ENCODE results near the gene ADGRE3.
A peak's percentile ranks its signal among the peaks of the same experiment; 100 is the strongest.

ADGRE3 gene, protein sequence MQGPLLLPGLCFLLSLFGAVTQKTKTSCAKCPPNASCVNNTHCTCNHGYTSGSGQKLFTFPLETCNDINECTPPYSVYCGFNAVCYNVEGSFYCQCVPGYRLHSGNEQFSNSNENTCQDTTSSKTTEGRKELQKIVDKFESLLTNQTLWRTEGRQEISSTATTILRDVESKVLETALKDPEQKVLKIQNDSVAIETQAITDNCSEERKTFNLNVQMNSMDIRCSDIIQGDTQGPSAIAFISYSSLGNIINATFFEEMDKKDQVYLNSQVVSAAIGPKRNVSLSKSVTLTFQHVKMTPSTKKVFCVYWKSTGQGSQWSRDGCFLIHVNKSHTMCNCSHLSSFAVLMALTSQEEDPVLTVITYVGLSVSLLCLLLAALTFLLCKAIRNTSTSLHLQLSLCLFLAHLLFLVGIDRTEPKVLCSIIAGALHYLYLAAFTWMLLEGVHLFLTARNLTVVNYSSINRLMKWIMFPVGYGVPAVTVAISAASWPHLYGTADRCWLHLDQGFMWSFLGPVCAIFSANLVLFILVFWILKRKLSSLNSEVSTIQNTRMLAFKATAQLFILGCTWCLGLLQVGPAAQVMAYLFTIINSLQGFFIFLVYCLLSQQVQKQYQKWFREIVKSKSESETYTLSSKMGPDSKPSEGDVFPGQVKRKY

DNA sequence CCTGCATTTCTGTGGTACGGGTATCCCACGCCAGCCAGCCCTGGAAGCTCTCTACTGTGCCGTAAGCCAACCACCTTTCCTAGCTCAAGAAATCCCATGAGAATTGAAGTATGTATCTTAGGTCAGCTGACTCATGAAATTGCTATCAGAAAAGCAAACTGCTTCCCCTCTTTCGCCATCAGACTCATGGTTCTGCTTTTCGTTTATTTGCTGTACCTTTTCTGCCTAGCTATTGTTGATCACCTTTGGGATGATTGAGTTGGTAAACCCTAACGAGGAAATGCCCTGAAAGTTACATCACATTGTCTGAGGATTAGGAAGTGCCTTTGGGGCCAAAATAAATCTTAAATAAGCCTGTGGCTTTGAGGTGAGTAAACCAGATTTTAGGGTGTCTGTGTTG, at the start of gene ADGRE3:
Gene ADGRE3, minus strand, starts transcription at position 81 of the 400 bp plus-strand sequence. Its CDS starts 74 bp downstream, at position 7.
- FAIRE-seq (no peak), DNase-seq (ENCODE audit: insufficient read length, low spot score) (no peak)

DNA sequence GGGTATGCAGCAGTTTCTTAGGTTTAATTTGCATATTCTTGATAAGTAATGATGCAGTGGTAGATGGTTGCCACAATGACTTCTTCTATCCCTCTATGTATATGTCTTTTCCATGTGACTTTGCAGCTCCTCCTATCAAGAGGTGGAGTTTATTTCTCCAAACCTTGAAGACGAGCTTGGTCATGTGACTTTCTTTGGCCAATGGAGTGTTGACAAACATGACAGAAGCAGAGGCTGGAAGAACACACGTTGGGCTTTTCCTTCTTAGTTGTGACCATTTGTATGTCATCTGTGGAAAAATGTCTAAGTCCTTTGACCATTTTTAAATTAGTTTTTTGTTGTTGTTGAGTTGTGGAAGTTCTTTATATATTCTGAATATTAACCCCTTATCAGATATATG, 47.5 kb upstream of the ADGRE3 start:
- no peak for FAIRE-seq
- DNase-seq (ENCODE audit: insufficient read length, low spot score), result no peak

DNA sequence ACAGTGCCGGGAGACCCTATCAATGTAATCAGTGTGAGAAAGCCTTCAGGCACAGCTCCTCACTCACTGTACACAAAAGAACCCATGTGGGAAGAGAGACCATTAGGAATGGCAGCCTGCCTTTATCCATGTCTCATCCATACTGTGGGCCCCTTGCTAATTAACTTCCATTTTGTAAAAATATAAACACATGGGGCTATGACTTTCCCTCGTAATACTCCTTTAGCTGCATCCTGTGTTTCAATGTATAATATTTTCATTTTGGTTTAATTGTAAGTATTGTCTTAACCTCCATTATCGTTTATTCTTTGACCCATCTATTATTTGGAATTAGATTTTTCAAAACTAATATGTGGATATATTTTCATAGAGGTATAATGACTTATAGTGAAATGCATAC, 44.5 kb upstream of the ADGRE3 start:
- DNase-seq (ENCODE audit: insufficient read length, low spot score) (no peak), FAIRE-seq (no peak)

DNA sequence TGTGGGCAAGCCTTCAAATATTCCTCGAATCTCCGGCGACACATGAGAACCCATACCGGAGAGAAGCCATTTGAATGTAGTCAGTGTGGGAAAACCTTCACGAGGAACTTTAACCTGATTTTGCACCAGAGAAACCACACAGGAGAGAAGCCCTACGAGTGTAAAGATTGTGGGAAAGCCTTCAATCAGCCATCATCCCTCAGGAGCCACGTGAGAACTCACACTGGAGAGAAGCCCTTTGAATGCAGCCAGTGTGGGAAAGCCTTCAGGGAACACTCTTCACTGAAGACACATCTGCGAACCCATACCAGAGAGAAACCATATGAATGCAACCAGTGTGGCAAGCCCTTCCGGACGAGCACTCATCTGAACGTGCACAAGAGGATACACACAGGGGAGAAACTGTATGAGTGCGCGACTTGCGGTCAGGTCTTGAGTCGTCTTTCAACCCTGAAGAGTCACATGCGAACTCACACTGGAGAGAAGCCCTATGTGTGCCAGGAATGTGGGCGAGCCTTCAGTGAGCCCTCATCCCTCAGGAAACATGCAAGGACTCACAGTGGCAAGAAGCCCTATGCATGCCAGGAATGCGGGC, 44.0 kb upstream of the ADGRE3 start:
- DNase-seq (ENCODE audit: insufficient read length, low spot score), result no peak
- FAIRE-seq, result no peak

DNA sequence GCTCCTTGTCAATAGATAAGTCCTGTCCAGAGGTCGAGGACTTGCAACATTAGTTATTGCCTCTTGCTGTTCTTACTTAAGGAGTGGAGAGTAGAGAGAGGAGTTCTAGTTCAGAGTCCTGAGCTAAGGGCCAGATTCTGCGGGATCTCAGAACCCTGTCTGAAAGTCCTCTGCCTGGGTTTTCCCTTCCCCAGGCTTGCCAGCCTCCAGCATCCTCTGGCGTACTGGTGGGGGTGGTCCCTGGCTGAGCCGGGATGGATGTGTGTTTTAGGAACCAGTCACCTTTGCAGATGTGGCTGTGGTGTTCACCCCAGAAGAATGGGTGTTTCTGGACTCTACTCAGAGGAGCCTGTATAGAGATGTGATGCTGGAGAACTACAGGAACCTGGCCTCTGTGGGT, 41.2 kb upstream of the ADGRE3 start:
- no peak for DNase-seq (ENCODE audit: insufficient read length, low spot score)
- FAIRE-seq, result no peak

DNA sequence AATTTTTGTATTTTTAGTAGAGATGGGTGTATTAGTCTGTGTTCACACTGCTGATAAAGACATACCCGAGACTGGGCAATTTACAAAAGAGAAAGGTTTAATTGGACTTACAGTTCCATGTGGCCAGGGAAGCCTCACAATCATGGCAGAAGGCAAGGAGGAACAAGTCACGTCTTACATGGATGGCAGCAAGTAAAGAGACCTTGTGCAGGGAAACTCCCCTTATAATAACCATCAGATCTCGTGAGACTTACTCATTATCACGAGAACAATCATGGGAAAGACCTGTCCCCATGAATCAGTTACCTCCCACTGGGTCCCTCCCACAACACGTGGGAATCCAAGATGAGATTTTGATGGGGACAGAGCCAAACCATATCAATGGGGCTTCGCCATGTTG, 29.8 kb upstream of the ADGRE3 start:
- FAIRE-seq, result no peak

DNA sequence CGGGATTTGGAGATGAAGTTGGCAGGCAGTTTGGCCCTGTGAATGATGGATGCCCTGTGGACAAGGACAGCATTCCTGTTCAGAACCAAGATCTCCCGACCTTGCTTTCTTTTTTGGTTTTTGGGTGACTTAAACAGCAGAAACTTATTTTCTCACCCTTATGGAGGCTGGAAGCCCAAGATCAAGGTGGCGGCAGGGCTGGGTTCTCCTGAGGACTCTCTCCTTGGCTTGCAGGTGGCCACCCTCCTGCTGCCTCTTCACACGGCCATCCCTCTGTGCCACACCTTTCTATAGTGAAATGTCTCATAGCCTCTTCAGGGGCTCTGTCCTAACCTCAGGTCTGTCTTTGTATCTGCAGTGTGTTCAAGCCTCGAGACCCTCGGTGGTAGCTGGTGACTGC, 29.2 kb upstream of the ADGRE3 start:
- DNase-seq (ENCODE audit: insufficient read length, low spot score) (no peak), FAIRE-seq (no peak)

More for the DNA sequence above, 29.8 kb upstream of the ADGRE3 start:
- DNase-seq (ENCODE audit: insufficient read length, low spot score), result no peak

DNA sequence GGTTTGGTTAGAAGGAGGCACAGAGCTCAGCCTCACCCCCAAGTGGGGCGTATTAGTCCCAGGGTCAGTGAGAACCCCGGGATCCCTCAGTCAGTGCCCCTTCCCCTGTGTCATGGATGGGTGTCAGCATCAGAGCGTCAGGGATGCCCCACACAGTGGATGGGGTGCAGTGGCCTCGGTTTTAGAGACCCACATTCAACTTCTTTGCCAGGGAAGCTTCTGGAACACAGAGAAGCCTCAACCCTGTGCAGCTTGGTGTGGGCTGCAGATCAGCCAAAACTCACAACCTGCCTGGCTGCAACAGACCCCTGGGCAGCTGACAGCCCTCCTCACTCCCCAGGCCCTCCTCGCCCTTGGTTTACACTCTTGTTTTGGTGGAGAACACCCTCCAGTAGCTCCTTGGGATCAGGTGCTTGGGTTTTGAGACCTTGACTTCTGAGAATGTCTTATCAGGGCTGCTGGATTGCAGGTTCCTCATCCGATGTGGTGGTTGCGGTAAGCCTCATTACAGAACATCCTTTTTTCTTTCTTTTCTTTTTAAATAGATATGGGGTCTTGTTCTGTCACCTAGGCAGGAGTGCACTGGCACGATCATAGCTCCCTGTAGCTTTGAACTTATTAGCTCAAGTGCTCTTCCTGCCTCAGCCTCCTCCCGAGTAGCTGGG, 26.2 kb upstream of the ADGRE3 start:
- FAIRE-seq (no peak), DNase-seq (ENCODE audit: insufficient read length, low spot score) (no peak)

DNA sequence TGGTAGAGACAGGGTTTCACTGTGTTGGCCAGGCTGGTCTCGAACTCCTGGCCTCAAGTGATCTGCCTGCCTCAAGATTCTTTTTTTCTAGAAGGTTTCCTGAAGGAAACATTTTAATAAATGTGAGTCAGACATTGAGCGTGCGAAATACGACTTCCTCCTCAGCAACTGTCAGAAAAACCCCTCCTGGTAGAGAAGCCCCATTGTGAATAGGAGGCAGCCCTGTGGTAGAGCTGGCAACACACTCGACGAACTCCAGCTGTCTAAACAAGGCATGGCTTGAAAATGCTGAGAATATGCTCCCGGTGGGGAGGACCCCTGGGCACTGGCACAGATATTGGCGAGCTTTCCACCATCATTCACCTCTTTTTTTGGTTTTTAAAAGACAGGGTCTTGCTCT, 25.0 kb upstream of the ADGRE3 start:
- FAIRE-seq, result no peak
- no peak for DNase-seq (ENCODE audit: insufficient read length, low spot score)

DNA sequence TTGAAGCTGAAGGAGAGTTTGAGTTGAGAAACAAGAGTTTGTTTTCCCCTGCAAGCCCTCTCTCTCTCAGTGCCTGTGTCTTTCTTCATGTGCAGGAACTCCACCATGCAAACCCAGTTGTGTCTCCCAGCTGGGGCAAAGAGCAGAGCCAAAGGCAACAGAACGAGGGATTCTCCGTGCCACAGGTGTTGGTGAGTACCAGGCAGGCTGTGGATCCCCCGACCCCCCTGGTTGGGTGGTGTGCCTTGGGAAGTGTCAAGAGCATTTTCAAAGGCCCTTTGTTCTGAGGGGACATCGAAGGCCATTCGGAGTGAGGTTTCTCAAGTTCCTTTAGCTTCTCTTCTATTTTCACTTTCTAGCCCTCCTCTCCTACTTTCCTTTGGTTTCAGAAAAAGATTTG, 20.8 kb upstream of the ADGRE3 start:
- no peak for FAIRE-seq
- no peak for DNase-seq (ENCODE audit: insufficient read length, low spot score)

DNA sequence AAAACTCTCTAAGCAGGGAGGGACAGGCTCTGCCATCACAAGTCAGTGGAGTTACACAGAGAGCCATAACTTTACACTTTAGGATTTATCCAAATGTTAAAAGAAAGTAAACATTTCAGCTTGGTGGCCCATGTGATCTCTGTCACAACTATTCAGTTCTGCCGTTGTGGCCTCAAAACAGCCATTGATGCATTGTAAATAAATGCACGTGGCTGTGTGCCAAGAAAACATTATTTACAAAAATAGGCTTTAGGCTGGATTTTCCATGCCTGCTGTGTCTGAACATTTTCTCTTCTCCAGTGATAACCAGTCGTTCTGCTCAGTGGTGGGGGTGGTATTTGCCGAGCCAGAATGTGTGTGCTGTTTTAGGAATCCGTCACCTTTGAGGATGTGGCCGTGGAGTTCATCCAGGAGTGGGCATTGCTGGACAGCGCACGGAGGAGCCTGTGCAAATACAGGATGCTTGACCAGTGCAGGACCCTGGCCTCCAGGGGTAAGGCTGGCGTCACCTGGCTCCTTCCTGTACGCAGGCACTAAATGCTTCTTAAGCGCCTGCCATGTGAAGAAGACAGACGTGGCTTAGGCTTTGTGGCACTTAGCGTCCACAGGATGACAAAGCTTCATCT, 20.1 kb upstream of the ADGRE3 start:
- DNase-seq (ENCODE audit: insufficient read length, low spot score) (no peak), FAIRE-seq (no peak)

DNA sequence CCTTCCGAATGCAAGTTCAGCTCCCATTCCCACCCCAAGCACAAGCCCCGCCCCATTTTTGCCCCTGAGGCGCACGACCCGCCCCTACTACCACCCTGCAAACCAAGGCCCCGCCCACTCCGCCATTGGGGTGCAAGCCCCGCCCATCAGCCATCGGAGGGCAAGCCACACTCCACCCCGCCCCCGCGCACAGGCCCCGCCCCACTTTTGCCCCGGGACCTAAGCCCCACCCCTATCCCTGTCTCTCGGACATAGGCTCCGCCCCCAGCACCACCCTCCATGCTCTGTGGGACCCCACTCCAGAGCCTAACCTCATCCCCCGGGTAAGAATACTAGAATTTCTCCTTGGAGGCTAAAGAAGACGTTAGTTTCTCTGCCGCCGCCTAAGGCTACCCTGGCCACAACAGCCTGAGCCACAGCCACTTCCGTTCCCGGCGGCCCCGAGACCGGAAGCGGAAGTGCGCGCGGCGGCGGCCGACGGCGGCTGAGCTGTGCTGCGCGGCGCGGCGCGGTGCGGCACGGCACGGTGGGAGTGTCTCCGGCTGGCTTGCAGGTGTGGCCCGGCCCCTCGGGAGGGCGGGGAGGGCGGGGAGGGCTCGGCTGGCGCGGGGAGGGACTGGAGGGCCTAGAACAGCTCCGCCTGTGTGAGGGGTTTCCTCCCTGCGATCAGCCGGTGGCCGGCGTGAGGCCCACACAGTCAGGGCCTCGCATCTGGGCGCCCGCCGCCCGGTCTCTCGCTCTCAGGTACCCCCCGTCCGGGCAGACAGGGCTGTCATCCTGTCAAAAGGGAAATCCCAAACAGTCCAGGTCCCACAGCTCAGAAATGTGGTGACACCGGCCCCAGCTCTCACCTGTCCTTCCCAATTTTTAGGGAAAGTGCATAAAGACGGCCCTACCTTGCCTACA, 15.2 kb upstream of the ADGRE3 start, which contains the start of gene ZNF333:
Gene ZNF333, plus strand, starts transcription at position 451 of the 906 bp plus-strand sequence. CDS start 3,444 bp downstream, outside the sequence.
- peak; percentile 95 for FAIRE-seq
- DNase-seq (ENCODE audit: insufficient read length, low spot score), result peak; percentile 94

DNA sequence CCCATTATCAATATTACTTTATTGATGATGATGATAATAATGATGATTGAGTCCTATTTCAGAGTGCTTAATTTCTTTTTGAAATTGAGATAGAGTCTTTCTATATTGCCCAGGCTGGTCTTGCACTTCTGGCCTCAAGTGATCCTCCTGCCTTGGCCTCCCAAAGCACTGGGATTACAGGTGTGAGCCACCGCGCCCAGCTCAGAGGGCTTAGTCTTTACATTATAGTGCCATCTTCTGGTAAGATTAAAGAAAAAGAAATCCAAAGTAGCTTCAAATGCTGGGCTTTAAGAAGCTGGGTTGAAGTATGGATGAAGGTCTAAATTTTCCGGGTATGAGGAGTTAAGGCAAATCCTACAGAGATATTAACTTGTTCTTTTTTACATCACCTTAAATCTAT, 11.8 kb upstream of the ADGRE3 start:
- no peak for FAIRE-seq
- no peak for DNase-seq (ENCODE audit: insufficient read length, low spot score)

DNA sequence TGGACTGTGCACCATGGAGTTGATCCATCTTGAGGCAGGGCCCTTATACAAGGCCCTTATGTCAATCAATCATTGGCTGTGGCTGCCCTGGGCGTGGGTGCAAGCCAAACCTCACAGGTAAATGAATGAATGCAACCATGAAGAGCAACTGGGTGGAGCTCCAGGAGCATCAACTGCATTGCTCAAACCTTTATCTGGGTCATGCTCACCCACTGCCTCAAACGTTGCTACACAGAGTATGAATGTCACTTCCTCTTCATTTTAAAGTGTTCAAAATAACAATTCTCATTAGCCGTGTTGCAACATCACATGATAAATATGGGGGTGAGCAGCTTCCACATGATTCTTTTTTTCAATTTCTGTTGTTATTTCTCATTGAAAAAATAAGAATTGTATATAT, 8.8 kb upstream of the ADGRE3 start:
- DNase-seq (ENCODE audit: insufficient read length, low spot score) (no peak), FAIRE-seq (no peak)

DNA sequence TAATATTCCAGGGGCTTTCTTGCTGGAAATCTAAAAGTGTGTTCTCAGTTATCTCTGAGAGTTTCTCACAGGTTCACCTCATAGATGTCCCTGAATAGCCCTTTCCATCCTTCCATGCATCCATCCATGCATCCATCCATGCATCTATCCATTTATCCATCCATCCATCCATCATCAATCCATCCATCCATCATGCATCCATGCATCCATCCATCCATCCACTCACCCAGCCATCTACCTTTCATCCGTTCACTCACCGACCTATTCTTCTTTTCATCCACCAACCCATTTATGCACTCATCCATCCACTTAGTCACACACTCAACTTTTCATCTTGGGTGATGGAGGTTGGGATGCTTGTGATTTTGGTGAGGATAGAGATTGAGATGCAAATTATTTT, 7.4 kb upstream of the ADGRE3 start:
- no peak for FAIRE-seq
- no peak for DNase-seq (ENCODE audit: insufficient read length, low spot score)

DNA sequence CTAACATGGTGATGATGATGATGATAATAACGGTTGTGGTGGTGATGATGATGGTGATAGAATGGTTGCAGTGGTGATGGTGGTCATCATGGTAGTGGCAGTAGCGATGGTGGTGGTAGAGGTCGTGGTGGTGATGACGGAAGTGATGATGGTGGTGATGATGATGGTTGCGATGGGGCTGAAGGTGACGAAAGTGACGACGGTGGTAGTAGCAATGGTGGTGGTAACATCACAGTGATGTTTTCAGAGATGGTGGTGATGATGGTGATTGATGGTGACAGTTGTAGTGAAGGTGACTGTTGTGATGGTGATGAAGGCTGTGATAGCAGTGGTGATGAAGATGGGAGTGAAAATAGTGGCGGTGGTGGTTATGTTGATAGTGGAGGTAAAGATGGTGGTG, 3.6 kb upstream of the ADGRE3 start:
- DNase-seq (ENCODE audit: insufficient read length, low spot score), result no peak
- peak; percentile 46 for FAIRE-seq

DNA sequence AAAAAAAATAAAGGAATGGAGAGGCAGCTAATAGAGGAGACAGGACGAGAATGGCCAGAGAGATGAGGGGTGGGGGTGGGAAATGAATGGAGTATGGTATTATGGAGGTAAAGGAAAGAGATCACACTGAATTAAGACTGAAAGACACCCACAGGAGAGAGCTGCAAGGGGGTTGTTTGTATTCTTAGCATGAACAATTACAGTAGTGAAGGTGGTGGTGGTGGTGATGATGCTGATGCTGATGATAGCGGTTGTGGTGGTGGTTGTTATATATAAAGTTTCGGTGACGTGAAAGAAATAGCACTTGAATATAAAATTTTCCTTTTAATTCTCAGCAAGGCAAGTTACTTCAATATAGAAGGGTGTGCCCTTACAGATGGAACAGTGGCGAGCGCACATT, 2.8 kb upstream of the ADGRE3 start:
- DNase-seq (ENCODE audit: insufficient read length, low spot score) (no peak), FAIRE-seq (no peak)

DNA sequence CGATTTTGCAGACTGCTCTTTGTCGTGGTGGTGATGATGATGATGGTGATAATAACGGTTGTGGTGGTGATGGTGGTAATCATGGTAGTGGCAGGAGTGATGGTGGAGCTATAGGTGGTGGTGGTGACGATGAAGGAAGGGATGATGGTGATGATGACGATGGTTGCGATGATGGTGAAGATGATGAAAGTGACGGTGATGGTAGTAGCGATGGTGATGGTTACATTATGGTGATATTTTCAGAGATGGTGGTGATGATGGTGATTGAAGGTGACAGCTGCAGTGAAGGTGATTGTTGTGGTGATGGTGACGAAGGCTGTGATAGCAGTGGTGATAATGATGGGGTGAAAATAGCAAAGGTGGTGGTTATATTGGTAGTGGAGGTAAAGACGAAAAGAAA, 2.1 kb upstream of the ADGRE3 start:
- FAIRE-seq (peak; percentile 36), DNase-seq (ENCODE audit: insufficient read length, low spot score) (no peak)

DNA sequence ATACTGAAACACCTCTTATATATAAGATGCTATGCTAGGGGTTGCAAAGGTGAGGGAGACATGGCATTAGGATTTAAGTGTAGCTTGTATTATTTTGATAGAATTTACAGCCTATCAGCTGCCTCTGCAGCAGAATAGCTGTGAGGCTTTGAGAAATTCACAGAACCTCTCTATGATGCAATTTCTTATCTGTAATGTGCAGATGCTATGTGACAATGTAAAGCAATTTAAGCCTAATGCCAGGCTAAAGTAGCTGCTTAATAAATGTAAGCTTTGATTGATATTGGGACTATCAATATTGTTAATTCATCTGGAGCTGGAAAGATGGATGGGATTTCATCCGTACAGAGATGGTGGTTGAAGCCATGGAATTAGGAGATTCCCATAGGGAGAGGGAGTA, 1.6 kb downstream of the ADGRE3 start:
- FAIRE-seq (no peak), DNase-seq (ENCODE audit: insufficient read length, low spot score) (no peak)
